Upper lobe of left lung (tissue), 4 donors: Measurements from ENCODE around the gene ENTR1.

Experiments used
- CTCF ChIP-seq, 6 experiments: fragments of 450-650 bp in 4 of 6; fragments of 200-600 bp in 2 of 6; sonication (generic) in 2 of 6; IDR thresholded peaks; one replicate each; pipeline ENCODE4 v1.5.1; 2016 to 2019; ENCODE audit warnings: antibody characterized with exemption in 6 of 6
- POLR2A ChIP-seq, 4 donors: fragments of 450-650 bp; IDR thresholded peaks; one replicate each; pipeline ENCODE4 v1.5.1; 2016 to 2017; ENCODE audit warnings: antibody characterized with exemption in 4 of 4, mild to moderate bottlenecking in 2 of 4
- POLR2AphosphoS5 ChIP-seq, 2 donors: sonication (generic); formaldehyde crosslinking; IDR thresholded peaks; one replicate each; pipeline ENCODE4 v1.5.1; 2017; ENCODE audit warnings: antibody characterized with exemption in 2 of 2

GRCh38 chr9:136379401-136379800 lies 31.0 kb downstream of the ENTR1 start:
- TF ChIP-seq CTCF (IDR thresholded peaks at IDR 0.05), result no peak
- no peak for TF ChIP-seq POLR2A (IDR thresholded peaks at IDR 0.05)
- TF ChIP-seq POLR2AphosphoS5 (IDR thresholded peaks at IDR 0.05), result no peak
